AG04449 (cell line): ENCODE results near the gene ATP11B.

ENCODE experiments used
- CTCF ChIA-PET: fragments of 350-600 bp; formaldehyde crosslinking; extraction: SDS; loops from one replicate; lab custom pipeline; 2021; ENCODE audit warnings: antibody characterized with exemption; lab: Yijun Ruan, JAX
- POLR2A ChIA-PET: fragments of 400-600, 350-600 bp; formaldehyde crosslinking; extraction: SDS; loops from one replicate; lab custom pipeline; 2020; ENCODE audit warnings: antibody characterized with exemption, inconsistent platforms; lab: Yijun Ruan, JAX
- DNase-seq: peaks from one replicate; pipeline ENCODE4 v3.0.0-alpha.2; 2010; ENCODE audit warnings: low read depth, low spot score
- H3K4me3 ChIP-seq: 2 replicates; pipeline ENCODE4 v1.5.1; 2011; ENCODE audit warnings: low read depth, mild to moderate bottlenecking, control low read depth, low read length
- TF ChIP-seq, protein P1 (sequence below): IDR thresholded peaks from one replicate; pipeline ENCODE4 v1.5.1; 2011; ENCODE audit warnings: mild to moderate bottlenecking, moderate library complexity, low read length, control low read depth, inconsistent platforms; ENCODE audit not compliant: insufficient read depth; ENCODE audit errors: missing control alignments

ATP11B gene

DNA sequence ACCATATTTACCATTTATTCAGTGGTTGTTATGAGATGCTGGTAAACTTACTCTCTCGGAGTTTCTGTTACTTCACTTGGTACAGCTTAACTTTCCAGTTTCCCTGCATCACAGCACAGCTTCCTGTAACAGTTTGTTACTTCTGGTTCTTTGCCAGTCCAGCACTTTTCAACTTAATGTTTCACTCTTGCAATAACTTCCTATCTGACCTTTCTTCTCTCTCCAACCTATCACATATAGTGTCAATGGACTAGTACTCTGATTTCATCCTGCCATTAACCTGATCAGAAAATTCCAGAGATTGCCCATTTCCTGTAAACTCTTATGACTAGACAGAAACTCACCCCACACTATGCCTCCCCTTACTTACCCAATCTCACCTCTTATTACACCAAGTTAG is 3.9 kb upstream of the ATP11B start:
- H3K4me3 ChIP-seq = no peak overlapping the region
- ChIA-PET CTCF (interaction anchor here (1.3 kb wide), 1 partner anchor 22 kb away, joined by 3 read pairs; no protein-coding TSS in a partner anchor), POLR2A (no interaction called here)
- TF ChIP-seq, protein P1, sequence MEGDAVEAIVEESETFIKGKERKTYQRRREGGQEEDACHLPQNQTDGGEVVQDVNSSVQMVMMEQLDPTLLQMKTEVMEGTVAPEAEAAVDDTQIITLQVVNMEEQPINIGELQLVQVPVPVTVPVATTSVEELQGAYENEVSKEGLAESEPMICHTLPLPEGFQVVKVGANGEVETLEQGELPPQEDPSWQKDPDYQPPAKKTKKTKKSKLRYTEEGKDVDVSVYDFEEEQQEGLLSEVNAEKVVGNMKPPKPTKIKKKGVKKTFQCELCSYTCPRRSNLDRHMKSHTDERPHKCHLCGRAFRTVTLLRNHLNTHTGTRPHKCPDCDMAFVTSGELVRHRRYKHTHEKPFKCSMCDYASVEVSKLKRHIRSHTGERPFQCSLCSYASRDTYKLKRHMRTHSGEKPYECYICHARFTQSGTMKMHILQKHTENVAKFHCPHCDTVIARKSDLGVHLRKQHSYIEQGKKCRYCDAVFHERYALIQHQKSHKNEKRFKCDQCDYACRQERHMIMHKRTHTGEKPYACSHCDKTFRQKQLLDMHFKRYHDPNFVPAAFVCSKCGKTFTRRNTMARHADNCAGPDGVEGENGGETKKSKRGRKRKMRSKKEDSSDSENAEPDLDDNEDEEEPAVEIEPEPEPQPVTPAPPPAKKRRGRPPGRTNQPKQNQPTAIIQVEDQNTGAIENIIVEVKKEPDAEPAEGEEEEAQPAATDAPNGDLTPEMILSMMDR = no peak
- no peak for DNase-seq

DNA sequence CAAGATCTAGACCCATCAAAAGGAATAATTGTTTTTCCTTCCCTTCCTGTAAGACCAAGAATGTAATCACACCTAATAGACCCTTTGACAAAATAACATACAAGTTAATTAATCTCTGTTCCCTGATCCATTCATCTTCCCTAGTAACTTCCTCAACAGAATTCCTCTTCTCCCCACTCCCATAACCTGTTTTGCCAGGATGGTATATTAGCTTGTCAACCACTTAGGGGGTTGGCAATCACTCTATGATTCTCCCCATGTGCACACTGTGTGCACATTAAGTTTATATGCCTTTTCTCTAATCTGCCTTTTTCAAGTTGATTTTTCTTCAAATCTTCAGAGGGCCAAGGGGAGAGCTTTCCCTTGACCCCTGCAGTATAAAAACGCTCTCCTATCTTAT is 2.7 kb upstream of the ATP11B start:
- ChIA-PET CTCF (interaction anchor here (1.3 to 1.7 kb wide), 2 partner anchors 17 to 23 kb away, joined by 3 to 4 read pairs; no protein-coding TSS in a partner anchor), POLR2A (no interaction called here)
- no peak for DNase-seq
- TF ChIP-seq, protein P1 = no peak
- no peak overlapping the region for H3K4me3 ChIP-seq

DNA sequence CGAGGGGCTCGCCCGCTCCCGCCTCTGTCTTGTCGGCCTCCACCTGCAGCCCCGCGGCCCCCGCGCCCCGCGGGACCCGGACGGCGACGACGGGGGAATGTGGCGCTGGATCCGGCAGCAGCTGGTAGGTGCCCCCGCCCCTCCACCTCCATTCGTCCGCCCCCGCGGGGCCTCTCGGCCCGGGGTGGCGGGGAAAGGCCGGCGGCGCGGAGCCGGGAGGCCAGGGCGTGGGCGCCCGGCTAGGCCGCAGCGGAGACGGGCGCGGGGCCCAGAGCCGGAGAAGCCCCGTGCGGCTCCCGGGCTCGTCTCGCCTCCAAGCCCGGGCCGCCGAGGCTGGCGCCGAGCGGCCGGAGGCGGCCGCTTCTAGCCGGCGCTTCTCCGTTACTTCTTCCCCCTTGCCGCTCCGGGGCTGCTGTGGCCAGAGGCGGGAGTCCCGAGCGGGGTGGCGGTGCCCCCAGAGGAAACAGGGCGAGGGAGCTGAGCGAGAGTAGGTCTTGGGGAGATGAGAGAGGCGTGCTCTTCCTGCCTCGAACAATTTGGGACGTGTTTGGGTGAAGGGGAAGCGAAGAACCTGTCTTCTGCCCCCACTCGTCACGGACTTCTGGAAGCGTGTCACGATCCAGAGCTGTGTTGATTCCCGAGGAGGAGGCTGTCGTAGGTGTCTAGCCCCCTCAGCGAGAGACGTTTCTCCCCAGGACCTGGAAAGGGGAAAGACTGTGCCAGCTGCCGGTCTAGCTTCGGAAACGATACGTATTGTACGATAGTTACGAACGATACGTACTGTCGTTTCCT is 555 bp downstream of the ATP11B start:
- DNase-seq = no peak
- H3K4me3 ChIP-seq = peak overlapping the region; percentile 85
- ChIA-PET CTCF (interaction anchor here (1.6 to 2.3 kb wide), 2 partner anchors 43 to 46 kb away, joined by 3 to 7 read pairs; no protein-coding TSS in a partner anchor), POLR2A (no interaction called here)
- TF ChIP-seq, protein P1 = no peak

DNA sequence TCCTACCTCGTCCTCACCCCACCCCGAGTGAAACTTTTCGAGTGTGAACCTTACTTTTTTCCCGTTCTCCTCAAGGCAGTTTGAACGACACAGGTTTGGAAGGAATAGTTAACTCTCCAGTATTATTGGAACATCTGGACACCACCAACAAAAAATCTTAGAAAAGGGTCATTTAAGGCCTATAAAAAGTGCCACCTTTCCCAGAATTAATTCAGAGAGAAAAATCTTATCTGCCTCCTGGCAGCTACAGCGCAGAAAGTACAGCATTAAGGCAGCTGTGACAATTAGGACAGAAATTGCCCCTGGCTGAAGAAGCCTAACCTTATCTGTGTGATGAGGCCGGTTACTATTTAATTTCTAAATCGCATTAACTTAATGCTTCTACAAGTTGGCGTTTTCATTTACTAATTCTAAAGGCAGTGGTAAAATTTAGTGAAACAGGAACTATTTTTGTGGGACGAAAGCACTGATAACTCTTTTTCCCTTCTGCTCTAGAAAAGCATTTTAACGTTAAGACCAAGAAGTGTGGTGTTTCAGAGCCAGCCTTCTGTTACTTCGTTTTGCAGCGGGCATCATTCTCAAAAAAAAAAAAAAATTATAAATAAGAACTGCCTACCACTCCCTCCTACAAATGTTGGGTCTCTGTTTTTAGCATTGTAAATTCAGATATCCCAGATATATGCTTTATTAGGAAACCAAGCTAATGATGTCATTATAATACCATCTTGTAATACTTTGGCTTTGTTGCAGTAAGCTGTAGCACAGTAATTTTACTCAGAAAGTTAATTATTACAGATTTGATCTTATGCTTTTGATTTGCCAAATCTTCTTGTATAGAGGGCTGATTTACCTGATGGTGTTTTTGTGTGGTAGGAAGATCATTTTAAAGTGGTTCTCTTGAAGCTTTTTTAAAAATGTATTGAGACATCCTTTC is 1.4 kb downstream of the ATP11B start:
- peak overlapping the region; percentile 85 for H3K4me3 ChIP-seq
- ChIA-PET CTCF (interaction anchor here (0.7 to 2.3 kb wide), 4 partner anchors 13 to 81 kb away, joined by 3 to 7 read pairs (median 4); no protein-coding TSS in a partner anchor), POLR2A (no interaction called here)
- DNase-seq = no peak
- TF ChIP-seq, protein P1 = no peak

DNA sequence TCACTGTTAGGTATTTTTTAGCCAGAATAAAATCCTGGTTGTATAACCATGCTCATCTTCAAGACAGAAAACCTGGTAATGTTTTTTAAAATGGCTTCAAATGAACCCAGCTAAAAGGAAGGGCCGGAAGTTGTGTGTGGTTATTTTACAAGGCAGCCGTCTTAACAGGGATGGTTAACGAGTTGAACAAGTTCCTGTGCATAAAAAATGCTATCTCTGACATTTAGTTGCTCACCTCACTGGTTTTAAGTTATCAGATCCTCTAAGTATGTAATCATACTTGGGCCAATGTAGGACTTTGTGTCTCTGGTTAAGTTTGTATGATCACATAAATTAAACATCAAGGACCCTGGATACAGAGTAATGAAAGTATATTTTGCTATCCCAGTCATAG is 2.1 kb downstream of the ATP11B start:
- peak overlapping the region; percentile 85 for H3K4me3 ChIP-seq
- DNase-seq = no peak
- TF ChIP-seq, protein P1 = no peak
- CTCF ChIA-PET = interaction anchor here (0.7 to 2.3 kb wide), 4 partner anchors 13 to 81 kb away, joined by 3 to 7 read pairs (median 4); no protein-coding TSS in a partner anchor
- POLR2A ChIA-PET = no interaction called here
